NOMO-1 (cell line): ENCODE data around the gene SIRPD.

Source experiments
- DNase-seq, 2 experiments: peaks; one replicate each; lab custom pipeline; 2025; ENCODE audit not compliant: unreplicated experiment in 2 of 2; lab: John Stamatoyannopoulos, UW

Gene SIRPD

DNA sequence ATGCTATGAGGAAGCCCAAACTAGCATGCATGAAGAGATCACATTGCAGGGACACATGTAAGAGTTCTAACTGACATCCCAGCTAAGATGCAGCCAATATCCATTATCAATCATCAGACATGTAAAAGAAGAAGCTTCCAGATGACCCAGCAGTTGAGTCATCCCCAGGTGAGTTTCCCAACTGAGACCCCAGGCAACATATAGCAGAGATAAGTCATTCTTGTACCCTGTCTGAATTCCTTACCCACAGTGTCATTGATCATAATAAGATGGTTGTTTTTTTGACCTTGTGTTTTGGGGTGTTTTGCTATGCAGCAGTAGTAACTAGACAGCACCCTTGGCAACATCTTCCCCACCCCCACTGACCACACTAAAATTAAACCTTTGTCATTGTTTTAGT is 18.9 kb downstream of the SIRPD start:
- DNase-seq = no peak

- DNase-seq = peak; percentile 95 to 97
These were observed 19.8 kb downstream of the SIRPD start for GRCh38 chr20:1537731-1538058.

GRCh38 chr20:1536893-1537730 is 20.4 kb downstream of the SIRPD start:
- peak; percentile 58 to 72 for DNase-seq

GRCh38 chr20:1535420-1536175 is 21.9 kb downstream of the SIRPD start:
- DNase-seq = peak; percentile 68 to 91

DNA sequence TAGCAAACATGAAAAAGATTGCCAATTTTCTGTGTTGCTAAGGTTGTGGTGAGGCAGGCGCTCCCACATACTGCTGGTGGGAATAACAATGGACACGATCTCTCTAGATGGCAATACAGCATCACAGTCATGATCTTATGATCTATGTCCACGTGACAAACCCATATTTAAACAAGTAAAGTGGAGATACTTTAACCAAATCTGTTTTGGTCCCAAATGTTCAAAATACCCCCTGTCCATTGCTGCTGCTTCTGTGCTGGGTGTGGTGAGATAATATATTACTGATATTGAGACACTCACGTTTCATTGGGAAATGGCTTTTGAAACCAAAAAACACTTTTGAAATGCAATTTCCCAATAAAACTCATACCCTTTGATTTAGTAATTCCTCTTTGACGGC is 23.0 kb downstream of the SIRPD start:
- peak; percentile 49 to 59 for DNase-seq

DNA sequence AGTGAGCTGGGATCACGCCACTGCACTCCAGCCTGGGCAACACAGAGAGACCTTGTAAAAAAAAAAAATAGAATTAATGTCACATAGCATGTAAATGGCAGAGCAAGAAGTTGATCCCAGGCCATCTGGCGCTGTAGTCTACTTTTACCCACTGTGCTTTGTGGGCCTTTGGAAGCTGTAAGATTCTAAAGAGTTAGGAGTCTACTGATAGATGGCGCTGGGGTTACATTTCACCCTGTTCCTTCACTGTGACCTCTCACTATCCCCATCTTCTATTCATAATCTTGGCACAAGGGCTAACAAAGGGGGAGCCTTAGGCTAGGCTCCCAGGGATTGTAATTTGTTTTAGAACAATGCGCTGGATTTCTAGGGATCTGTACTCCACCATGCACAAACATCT is 24.4 kb downstream of the SIRPD start:
- DNase-seq = peak in 1 of 2 experiments; percentile 25

- DNase-seq = peak; percentile 8 to 42
These were observed 28.7 kb downstream of the SIRPD start for GRCh38 chr20:1528811-1529210.

GRCh38 chr20:1527923-1528322 is 29.6 kb downstream of the SIRPD start:
- no peak for DNase-seq

- DNase-seq = no peak
These were observed 30.6 kb downstream of the SIRPD start for GRCh38 chr20:1526896-1527295.

DNA sequence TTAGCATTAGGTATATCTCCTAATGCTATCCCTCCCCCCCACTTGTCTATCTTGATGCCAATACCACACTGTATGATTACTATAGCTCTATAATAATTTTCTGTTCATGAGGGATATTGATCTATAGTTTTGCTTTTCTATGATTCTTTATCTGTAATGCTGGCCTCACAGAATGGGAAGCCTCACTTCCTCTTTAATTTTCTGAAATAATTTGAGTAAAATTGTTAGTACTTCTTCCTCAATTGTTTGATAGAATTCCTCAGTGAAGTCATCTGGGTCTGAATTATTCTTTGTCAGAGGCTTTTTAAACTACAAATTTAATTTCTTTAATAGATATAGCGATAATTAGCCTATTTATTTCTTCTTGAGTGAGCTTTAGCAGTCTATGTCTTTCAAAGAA is 31.2 kb downstream of the SIRPD start:
- peak; percentile 11 to 30 for DNase-seq

- peak; percentile 81 to 89 for DNase-seq
These were observed 33.5 kb downstream of the SIRPD start for GRCh38 chr20:1524004-1524403.

GRCh38 chr20:1517010-1517409 is 40.5 kb downstream of the SIRPD start:
- DNase-seq = no peak

- no peak for DNase-seq
These were observed 43.7 kb downstream of the SIRPD start for GRCh38 chr20:1513801-1514200.

DNA sequence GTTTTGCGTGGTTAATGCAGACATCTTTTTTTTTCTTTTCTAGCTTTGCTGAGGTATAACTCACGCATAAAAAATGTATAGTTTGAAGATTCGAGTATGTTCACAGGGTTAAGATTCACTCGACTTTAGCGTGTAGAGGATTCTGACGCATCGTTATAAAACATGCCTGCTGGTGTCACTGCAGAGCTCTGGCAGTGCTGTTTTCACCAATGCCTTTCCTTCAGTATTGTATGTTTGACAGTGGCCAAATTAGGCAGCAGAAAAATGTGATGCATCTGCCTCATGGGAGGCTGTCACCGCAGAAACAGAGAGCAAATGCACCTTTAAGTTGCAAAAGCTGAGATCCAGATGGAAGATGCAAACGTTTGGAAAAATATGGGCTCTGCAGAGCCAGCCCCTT is 48.3 kb downstream of the SIRPD start:
- DNase-seq = peak; percentile 45 to 81

DNA sequence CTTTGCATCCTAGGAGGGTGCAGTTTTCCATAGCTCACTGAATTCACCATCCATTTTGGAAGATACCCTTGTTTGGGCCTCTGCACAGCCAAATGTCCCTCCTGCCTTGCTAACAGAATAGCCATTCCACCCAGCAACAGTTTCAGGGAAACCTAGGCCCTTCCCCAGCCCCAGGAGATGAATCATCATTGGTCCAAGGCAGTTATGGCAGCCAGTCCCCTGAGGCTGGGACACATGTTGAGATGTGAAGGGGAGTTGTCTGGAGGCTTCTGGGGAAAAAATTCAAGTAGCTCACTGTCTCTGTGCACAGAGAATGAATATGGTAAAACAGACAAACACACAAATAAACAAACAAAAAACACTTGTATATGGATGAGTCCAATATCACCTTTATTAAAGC is 48.9 kb downstream of the SIRPD start:
- DNase-seq = no peak

- DNase-seq = no peak
These were observed 50.2 kb downstream of the SIRPD start for GRCh38 chr20:1507276-1507675.

DNA sequence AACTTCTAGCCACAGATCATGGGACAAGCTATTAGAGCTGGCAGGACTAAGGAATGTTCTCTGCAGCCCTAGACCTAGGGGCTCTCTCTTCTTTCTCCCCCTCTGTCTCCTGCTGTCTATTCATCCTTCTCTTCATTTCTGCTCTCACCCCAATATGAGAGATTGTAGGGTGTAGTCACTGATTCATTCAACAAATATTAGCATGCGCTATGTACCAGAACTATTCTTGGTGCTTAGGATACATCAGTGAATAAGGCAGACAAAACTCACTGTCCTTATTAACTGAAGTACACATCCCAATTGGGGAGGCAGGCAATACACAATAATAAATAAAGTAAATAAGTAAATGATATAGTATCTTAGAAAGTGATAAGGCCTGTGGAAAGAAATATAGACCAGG is 51.6 kb downstream of the SIRPD start:
- no peak for DNase-seq

DNA sequence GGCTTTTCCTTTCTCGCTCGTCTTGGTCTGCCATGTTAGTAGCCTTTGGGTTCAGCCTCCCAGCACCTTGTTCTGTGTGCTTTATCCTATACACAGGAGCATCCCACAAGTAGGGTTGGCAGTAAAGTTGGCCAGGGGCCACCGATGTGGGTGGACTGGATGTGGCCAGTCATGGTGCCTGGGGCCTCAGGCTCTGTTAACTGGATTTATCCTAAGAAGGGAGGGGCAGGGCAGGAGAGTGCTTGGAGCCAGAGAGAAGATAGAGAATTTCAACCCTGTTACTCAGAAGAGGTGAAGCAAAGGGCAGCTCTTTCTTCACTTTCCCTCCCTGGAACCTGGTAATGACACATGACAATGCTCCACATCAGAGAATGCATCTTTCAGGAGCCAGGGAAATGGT is 52.1 kb downstream of the SIRPD start:
- DNase-seq = no peak

DNA sequence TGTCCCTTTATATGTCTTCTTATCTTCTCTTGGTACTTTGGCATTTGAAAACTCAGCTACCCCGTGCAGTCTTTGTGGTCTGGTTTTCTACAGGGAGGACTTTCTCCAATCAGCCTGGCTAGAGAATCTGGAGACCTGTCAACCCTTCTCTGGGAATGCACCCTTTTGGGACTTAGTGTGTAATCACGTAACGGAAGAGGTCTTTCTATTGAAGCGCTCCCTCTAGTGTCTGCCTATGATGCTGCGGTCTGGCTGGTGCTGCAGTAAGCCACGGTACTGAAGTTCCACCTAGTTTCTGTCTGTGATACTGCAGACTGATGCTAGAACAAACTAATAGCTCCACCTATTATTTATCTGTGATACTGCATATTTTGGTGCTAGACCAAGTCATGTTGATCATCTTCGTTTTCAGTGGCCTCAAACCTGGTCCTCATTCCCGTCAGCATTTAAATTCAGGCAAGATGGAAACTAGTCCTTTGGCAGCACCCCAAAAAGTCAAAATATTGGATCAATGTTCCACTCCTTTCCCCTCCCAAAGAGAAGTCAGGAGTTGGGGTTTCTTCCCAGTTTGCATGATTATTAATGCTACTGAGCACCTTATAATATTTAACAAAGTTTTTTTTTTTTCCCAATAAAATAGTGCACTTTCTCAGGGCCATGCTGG is 53.8 kb downstream of the SIRPD start:
- peak; percentile 72 to 91 for DNase-seq

DNA sequence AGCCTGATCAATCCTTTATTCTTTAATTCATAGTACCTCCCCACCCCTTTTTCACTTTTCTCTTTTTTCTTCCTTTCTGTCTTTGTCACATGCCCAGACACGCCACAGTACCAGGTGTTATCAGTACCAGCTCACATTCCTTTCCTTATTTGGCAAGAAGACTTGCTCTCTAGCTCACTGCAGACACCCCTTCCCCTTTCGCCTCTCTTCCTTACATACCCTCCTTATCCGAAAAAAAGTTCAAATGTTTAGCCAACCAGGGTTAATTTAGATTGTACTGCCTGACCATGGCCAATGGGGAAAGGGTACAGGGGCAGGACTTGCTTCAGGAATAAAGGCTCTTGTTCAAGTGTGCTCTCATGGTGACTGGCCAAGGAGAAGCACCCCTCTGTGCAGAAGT is 57.0 kb downstream of the SIRPD start:
- DNase-seq = no peak

DNA sequence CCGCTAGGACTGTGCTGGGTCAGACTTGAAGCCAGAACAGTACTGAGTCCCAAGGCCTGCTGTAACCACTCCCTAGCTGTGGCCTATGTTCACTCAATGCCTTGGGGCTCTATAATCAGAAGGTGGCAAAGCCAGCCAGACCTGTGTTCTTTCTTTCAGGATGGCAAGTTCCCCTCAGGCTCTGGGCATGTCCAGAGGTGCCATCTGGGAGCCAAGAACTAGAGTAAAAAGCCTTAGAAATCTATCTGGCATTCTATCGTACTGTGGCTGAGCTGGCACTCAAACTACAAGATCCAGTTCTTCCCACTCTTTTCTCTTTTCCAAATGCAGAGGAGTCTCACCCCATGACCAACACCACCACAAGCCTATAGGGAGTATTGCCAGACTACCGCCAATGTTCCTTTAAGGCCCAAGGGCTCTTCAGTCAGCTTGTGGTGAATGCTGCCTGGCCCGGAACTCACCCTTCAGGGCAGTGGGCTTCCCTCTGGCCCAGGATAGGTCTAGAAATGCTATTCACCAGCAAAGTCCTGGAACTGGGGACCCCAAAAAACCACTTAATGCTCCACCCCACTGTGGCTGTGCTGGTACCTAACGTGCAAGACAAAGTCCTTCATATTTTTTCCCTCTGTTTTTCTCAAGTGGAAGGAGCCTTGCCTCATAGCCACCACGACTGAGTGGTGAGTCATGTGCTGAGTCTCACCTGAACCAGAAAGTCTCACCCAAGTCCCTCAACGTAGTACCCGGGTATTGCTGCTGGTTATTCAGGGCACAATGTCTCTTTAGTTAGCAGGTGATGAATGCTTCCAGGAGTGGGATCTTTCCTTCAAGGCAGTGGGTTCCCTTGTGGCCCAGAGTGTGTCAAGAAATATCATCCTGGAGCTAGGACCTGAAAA is 57.7 kb downstream of the SIRPD start:
- no peak for DNase-seq
